ENCODE data around the gene ZNF808.

ZNF808 gene

GRCh38 chr19:52603558-52604207 is 76.2 kb downstream of the ZNF808 start:
- TF ChIP-seq REST (IDR thresholded peaks at IDR 0.05; ENCODE audit: insufficient read depth in 1 of 2, low read depth in 2 of 2, low read length in 2 of 2) (no peak), TAF1 (IDR thresholded peaks at IDR 0.05; ENCODE audit: borderline replicate concordance, insufficient read depth, low read length) (no peak), FOXP2 (optimal IDR thresholded peaks at IDR 0.05; ENCODE audit: borderline replicate concordance, extremely low read depth, extremely low read length, insufficient read depth) (no peak)
